Fibroblast of the conjunctiva (primary cell): ENCODE data around the gene GTF2F2.
"Not testable (repeated sequence)": the region's sequence is repeated elsewhere in the genome, so short reads cannot be mapped to it uniquely, and the experiment has no call there.

Experiments
- DNase-seq: peaks from one replicate; pipeline ENCODE4 v3.0.0-alpha.2; 2010; ENCODE audit warnings: low read depth

Gene GTF2F2

GRCh38 chr13:45180303-45180702 is 60.0 kb downstream of the GTF2F2 start:
- DNase-seq: no peak

- no peak for DNase-seq
These were observed 60.6 kb downstream of the GTF2F2 start for GRCh38 chr13:45180713-45181601.

GRCh38 chr13:45184693-45185092 is 64.4 kb downstream of the GTF2F2 start:
- no peak for DNase-seq

- DNase-seq: no peak
These were observed 65.0 kb downstream of the GTF2F2 start for GRCh38 chr13:45185286-45185685.

- not testable (repeated sequence) for DNase-seq
These were observed 68.8 kb downstream of the GTF2F2 start for GRCh38 chr13:45189077-45189476.

- peak; percentile 30 for DNase-seq
These were observed 69.2 kb downstream of the GTF2F2 start for GRCh38 chr13:45189511-45189910.

- DNase-seq: no peak
These were observed 71.6 kb downstream of the GTF2F2 start for GRCh38 chr13:45191874-45192273.

GRCh38 chr13:45194081-45194939 is 74.0 kb downstream of the GTF2F2 start:
- peak; percentile 63 for DNase-seq

- DNase-seq: no peak
These were observed 75.1 kb downstream of the GTF2F2 start for GRCh38 chr13:45195421-45195820.

GRCh38 chr13:45196096-45196495 is 75.8 kb downstream of the GTF2F2 start:
- DNase-seq: no peak

GRCh38 chr13:45196622-45197021 is 76.3 kb downstream of the GTF2F2 start:
- DNase-seq: no peak

GRCh38 chr13:45198041-45198440 is 77.7 kb downstream of the GTF2F2 start:
- no peak for DNase-seq

GRCh38 chr13:45198924-45199323 is 78.6 kb downstream of the GTF2F2 start:
- no peak for DNase-seq

GRCh38 chr13:45199711-45200110 is 79.4 kb downstream of the GTF2F2 start:
- DNase-seq: no peak

- DNase-seq: no peak
These were observed 80.5 kb downstream of the GTF2F2 start, which contains the start of gene KCTD4 for GRCh38 chr13:45200701-45201232. KCTD4 (minus strand) TSS chr13:45201045; CDS start chr13:45194567, 6,478 bp downstream.

GRCh38 chr13:45205124-45205523 is 84.8 kb downstream of the GTF2F2 start:
- no peak for DNase-seq

- DNase-seq: peak; percentile 66
These were observed 86.0 kb downstream of the GTF2F2 start for GRCh38 chr13:45206340-45206739.

GRCh38 chr13:45207319-45207718 is 87.0 kb downstream of the GTF2F2 start:
- no peak for DNase-seq

- no peak for DNase-seq
These were observed 87.8 kb downstream of the GTF2F2 start for GRCh38 chr13:45208132-45208531.

- DNase-seq: no peak
These were observed 88.9 kb downstream of the GTF2F2 start for GRCh38 chr13:45209229-45209628.

- no peak for DNase-seq
These were observed 95.2 kb downstream of the GTF2F2 start for GRCh38 chr13:45215392-45216077.

- DNase-seq: no peak
These were observed 95.9 kb downstream of the GTF2F2 start for GRCh38 chr13:45216193-45216592.
